HepG2 (cell line): ENCODE measurements around the gene NCOA1. TPM values are rescaled to one million over a fixed set of nuclear protein-coding genes. Genes with fewer than 3 reads are reported as not detected.

Experiments
- AGO2 ChIP-seq: fragments of 200-400 bp; formaldehyde crosslinking; optimal IDR thresholded peaks from 2 replicates; pipeline ENCODE3; 2017; ENCODE audit warnings: mild to moderate bottlenecking, low read depth, low read length, moderate library complexity
- ATRX ChIP-seq: sonication (generic); formaldehyde crosslinking; IDR thresholded peaks from 2 replicates; pipeline ENCODE4 v1.4.0; 2020; ENCODE audit warnings: missing genetic modification reagents, borderline replicate concordance
- CEBPG ChIP-seq: IDR thresholded peaks from 2 replicates; pipeline ENCODE4 v1.6.1; 2016
- ESRRA ChIP-seq: sonication (generic); formaldehyde crosslinking; IDR thresholded peaks from 2 replicates; pipeline ENCODE4 v1.5.1; 2020; ENCODE audit warnings: mild to moderate bottlenecking, low read depth, missing genetic modification reagents
- GLI4 ChIP-seq: sonication (generic); formaldehyde crosslinking; IDR thresholded peaks from 2 replicates; pipeline ENCODE4 v1.5.1; 2020; ENCODE audit warnings: missing genetic modification reagents, mild to moderate bottlenecking, moderate library complexity, borderline replicate concordance
- GRHL1 ChIP-seq: sonication (generic); formaldehyde crosslinking; conservative IDR thresholded peaks from 2 replicates; pipeline ENCODE4 v1.8.0; 2022; ENCODE audit warnings: missing genetic modification reagents
- NONO ChIP-seq, 2 experiments: fragments of 450-650 bp in 1 of 2; sonication (generic) in 1 of 2; formaldehyde crosslinking in 1 of 2; IDR thresholded peaks in 1 of 2; conservative IDR thresholded peaks in 1 of 2; 2 replicates each; pipeline versions ENCODE4 v1.6.1 to v1.8.0; 2017 to 2022; ENCODE audit warnings: mild to moderate bottlenecking in 1 of 2, missing genetic modification reagents in 1 of 2, moderate library complexity in 1 of 2
- NR2C2 ChIP-seq: sonication (generic); formaldehyde crosslinking; IDR thresholded peaks from 2 replicates; pipeline ENCODE4 v1.4.0; 2020; ENCODE audit warnings: missing genetic modification reagents, mild to moderate bottlenecking, moderate library complexity, borderline replicate concordance
- PRDM10 ChIP-seq: sonication (generic); formaldehyde crosslinking; IDR thresholded peaks from 2 replicates; pipeline ENCODE4 v1.4.0; 2020; ENCODE audit warnings: low read depth, missing genetic modification reagents
- RBM39 ChIP-seq: fragments of 200-400 bp; formaldehyde crosslinking; IDR thresholded peaks from one replicate; pipeline ENCODE4 v1.6.1; 2018; ENCODE audit warnings: antibody characterized with exemption, mild to moderate bottlenecking, low read depth, low read length; ENCODE audit not compliant: poor library complexity, severe bottlenecking
- STAT5B ChIP-seq: sonication (generic); formaldehyde crosslinking; IDR thresholded peaks from 2 replicates; pipeline ENCODE4 v1.4.0; 2020; ENCODE audit warnings: missing genetic modification reagents
- ZBTB44 ChIP-seq: sonication (generic); formaldehyde crosslinking; IDR thresholded peaks from 2 replicates; pipeline ENCODE4 v1.4.0; 2020; ENCODE audit warnings: missing genetic modification reagents
- ZFP41 ChIP-seq: sonication (generic); formaldehyde crosslinking; IDR thresholded peaks from 2 replicates; pipeline ENCODE4 v1.4.0; 2020; ENCODE audit warnings: mild to moderate bottlenecking, missing genetic modification reagents, borderline replicate concordance
- ZNF101 ChIP-seq: sonication (generic); formaldehyde crosslinking; IDR thresholded peaks from 2 replicates; pipeline ENCODE4 v1.4.0; 2020; ENCODE audit warnings: mild to moderate bottlenecking, low read depth, missing genetic modification reagents, borderline replicate concordance
- ZNF33B ChIP-seq: sonication (generic); formaldehyde crosslinking; IDR thresholded peaks from 2 replicates; pipeline ENCODE4 v1.5.1; 2020; ENCODE audit warnings: mild to moderate bottlenecking, missing genetic modification reagents
- ZNF776 ChIP-seq: sonication (generic); formaldehyde crosslinking; IDR thresholded peaks from 2 replicates; pipeline ENCODE4 v1.4.0; 2020; ENCODE audit warnings: mild to moderate bottlenecking, missing genetic modification reagents
- ZNF781 ChIP-seq: sonication (generic); formaldehyde crosslinking; IDR thresholded peaks from 2 replicates; pipeline ENCODE4 v1.5.1; 2020; ENCODE audit warnings: borderline replicate concordance, mild to moderate bottlenecking, missing genetic modification reagents; ENCODE audit errors: not compliant biosample characterization
- polyA plus RNA-seq, 8 experiments: library from polyadenylated mRNA; depleted of rRNA in 3 of 8; stranded (reverse) in 7 of 8; unstranded in 1 of 8; fragments of >200 nt; fragmentation: Illumina TruSeq in 4 of 8; extraction: Trizol in 4 of 8; gene quantifications; 2 replicates each; pipeline versions ENCODE4 v1.2.1 to v1.2.3, GENCODE V29; 2011 to 2016; ENCODE audit warnings: low read depth in 4 of 8, missing spikeins in 1 of 8, mixed read lengths in 1 of 8; ENCODE audit not compliant: insufficient read depth in 1 of 8
- total RNA-seq, 5 experiments: library from RNA; depleted of rRNA; stranded (reverse); fragments of >200 nt; fragmentation: Illumina TruSeq; extraction: Trizol; gene quantifications; 2 replicates each; pipeline ENCODE4 v1.2.3, GENCODE V29; 2016; ENCODE audit warnings: low read depth in 1 of 5
- TF ChIP-seq, protein P1 (sequence below): sonication (generic); formaldehyde crosslinking; IDR thresholded peaks from 2 replicates; pipeline ENCODE4 v1.4.0; 2020; ENCODE audit warnings: missing genetic modification reagents

The NCOA1 gene
- total and polyA plus RNA-seq, 2 of the 13 experiments (the other 11 are each of a cell fraction or from before 2014, with no cell fraction given), result 10.0 to 10.4 TPM

- TF ChIP-seq ESRRA (CRISPR knock-in tag) (peak; percentile 76), ZNF776 (CRISPR knock-in tag) (peak; percentile 84), ZNF101 (CRISPR knock-in tag) (0 out of 2 replicates have a peak, but pooled peaks have one; percentile 83), ZNF33B (CRISPR knock-in tag) (no peak), GRHL1 (CRISPR knock-in tag) (0 out of 2 replicates have a peak, but pooled peaks have one; percentile 57), GLI4 (CRISPR knock-in tag) (no peak), ZNF781 (no peak), STAT5B (CRISPR knock-in tag) (0 out of 2 replicates have a peak, but pooled peaks have one; percentile 57), CEBPG (peak; percentile 7; the same call in 1 of the 2 replicates), AGO2 (peak; percentile 85), ZFP41 (CRISPR knock-in tag) (no peak), RBM39 (peak; percentile 99), NONO (IDR thresholded peaks at IDR 0.05) (no peak), NONO (CRISPR knock-in tag; conservative IDR thresholded peaks at IDR 0.05) (peak; percentile 98), ZBTB44 (CRISPR knock-in tag) (peak; percentile 86; the same call in 1 of the 2 replicates), PRDM10 (CRISPR knock-in tag) (peak; percentile 68), NR2C2 (peak; percentile 84), ATRX (no peak; the same call in 1 of the 2 replicates)
- TF ChIP-seq, protein P1, sequence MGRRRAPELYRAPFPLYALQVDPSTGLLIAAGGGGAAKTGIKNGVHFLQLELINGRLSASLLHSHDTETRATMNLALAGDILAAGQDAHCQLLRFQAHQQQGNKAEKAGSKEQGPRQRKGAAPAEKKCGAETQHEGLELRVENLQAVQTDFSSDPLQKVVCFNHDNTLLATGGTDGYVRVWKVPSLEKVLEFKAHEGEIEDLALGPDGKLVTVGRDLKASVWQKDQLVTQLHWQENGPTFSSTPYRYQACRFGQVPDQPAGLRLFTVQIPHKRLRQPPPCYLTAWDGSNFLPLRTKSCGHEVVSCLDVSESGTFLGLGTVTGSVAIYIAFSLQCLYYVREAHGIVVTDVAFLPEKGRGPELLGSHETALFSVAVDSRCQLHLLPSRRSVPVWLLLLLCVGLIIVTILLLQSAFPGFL (CRISPR knock-in tag), result no peak
Observed at GRCh38 chr2:24792874-24793760, 302.1 kb downstream of the NCOA1 start, which contains the start of the genes CENPO and PTRHD1 (continued).
